T follicular helper cell (primary cell): Measurements from ENCODE around the gene ZGPAT.

Source experiments
- DNase-seq: peaks from one replicate; pipeline ENCODE4 v3.0.0-alpha.2; 2020; ENCODE audit warnings: low read depth

Gene ZGPAT

GRCh38 chr20:63782521-63782971 lies 74.7 kb downstream of the ZGPAT start:
- no peak for DNase-seq

GRCh38 chr20:63783970-63784369 lies 76.1 kb downstream of the ZGPAT start:
- no peak for DNase-seq

- no peak for DNase-seq
These were observed 77.9 kb downstream of the ZGPAT start for GRCh38 chr20:63785691-63786131.
